GM03348 (cell line): ENCODE results near the gene SPRN.

ENCODE experiments used
- DNase-seq: peaks from one replicate; pipeline ENCODE4 v3.0.0; 2012; ENCODE audit warnings: low spot score

The SPRN gene

DNA sequence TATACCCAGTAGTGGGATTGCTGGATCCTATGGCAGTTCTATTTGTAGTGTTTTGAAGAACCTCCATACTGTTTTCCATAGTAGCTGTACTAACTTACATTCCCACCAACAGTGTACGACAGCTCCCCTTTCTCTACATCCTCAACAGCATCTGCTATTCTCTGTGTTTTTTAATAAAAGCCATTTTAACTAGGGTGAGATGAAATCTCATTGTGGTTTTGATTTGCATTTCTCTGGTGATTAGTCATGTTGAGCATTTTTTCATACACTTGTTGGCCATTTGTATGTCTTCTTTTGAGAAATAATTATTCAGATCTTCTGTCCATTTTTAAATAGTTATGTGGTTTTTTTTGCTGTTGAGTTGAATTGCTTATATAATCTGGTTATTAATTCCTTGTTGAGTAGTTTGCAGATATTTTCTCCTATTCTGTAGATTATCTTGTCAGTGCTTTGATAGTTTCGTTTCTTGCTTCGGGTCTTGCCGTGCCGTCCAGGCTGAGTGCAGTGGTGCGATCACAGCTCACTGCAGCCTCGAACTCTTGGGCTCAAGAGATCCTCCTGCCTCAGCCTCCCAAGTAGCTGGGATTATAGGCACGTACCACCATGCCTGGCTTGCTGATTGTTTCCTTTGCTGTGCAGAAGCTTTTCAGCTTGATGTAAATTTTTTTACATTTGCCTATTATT is 18.4 kb downstream of the SPRN start:
- no peak for DNase-seq

DNA sequence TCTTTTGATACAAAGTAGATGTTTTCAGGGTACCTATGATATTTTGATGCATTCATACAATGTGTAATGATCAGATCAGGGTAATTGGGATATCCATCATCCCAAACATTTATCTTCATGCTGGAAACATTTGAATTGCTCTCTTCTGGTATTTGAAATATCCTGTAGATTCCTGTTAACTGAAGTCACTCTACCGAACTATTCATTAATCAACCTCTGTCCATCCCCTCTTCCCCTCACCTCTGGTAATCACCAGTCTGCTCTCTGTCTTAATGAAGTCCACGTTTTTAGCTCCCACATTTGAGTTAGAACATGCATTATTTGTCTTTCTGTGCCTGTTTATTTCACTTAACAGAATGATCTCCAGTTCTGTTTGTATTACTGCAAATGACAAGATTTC is 19.2 kb downstream of the SPRN start:
- DNase-seq = no peak

DNA sequence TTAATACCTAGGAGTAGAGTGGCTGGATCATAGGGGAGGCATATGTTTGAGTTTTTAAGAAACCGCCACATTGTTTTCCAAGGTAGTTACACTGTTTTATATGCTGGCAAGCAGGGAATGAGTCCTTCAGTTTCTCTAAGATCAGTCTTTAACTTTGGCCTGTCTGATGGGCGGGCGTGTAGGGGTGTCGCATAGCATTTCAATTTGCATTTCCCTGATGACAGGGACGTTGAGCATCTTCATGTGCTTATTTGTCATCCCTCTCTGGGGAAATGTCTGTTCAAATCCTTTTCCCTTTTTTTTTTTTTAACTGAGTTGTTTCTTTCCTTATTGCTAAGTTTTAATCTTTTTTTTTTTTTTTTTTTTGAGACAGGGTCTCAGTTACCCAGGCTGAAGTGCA is 20.6 kb downstream of the SPRN start:
- DNase-seq = no peak

DNA sequence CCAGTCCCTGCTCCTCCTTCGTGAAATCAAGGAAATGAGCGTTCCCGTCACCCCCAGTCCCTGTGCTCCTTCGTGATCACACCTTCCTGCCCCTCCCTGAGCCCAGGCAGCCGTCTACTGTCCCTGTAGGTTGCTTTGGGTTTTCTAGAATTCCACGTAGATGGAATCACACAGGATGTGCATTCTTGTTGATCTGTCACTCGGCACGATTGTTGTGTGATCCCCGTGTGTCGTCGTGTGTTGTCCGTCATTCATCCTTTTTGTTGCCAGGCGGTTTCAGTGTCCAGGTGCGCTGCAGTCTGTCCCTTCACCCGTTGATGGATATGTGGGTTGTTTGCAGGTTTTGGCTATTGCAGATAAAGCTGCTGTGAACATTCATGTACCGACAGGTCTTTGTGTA is 21.1 kb downstream of the SPRN start:
- DNase-seq = no peak

DNA sequence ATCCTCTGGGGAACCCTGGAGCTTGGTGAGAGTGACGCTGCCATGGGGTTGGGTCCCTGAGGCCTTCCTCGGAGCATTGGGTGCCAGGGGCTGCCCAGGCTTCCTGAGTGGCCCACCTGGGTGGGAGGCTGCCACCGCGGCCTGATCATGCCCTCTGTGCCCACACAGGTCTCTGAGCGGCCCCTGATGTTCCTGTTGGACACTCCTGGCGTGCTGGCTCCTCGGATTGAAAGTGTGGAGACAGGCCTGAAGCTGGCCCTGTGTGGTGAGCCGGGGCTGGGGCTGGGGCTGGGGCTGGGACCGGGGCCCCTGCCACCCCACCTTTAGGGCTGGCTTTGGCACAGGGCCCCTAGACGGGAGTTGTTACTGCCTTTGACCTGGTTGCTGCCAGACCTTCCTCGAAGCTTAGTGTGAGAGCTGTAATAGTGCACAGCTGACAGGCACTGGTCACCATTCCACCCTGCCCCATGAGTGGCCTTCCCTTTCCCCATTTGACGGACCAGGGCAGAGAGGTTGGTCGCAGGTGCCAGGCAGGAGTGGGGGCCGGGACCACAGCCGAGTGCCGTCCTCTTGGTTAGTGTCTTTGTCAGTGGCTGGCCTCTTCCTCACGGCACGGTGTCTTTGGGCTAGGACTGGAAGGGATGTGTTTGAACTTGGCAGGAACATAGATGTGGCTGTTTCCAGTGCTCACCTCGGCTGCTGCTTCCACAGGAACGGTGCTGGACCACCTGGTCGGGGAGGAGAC is 22.3 kb downstream of the SPRN start:
- no peak for DNase-seq

DNA sequence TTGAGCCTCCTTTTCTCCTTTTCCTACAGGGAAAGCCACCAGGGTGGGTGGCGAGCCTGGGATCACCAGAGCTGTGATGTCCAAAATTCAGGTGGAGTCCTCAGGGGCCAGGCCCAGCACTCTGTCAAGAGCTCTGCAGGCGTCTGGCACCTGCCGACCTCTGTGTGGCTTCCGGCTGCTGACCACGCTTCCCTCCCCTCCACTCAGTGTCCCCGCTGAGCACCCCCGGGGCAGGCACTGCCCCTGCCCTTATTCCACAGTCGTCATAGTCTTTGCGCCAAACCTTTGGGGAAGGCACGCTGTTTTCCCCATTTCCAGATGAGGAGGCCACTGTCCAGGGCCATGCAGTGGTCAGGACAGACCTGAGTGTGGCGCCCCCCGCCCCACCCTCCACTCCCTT is 22.9 kb downstream of the SPRN start:
- no peak for DNase-seq

DNA sequence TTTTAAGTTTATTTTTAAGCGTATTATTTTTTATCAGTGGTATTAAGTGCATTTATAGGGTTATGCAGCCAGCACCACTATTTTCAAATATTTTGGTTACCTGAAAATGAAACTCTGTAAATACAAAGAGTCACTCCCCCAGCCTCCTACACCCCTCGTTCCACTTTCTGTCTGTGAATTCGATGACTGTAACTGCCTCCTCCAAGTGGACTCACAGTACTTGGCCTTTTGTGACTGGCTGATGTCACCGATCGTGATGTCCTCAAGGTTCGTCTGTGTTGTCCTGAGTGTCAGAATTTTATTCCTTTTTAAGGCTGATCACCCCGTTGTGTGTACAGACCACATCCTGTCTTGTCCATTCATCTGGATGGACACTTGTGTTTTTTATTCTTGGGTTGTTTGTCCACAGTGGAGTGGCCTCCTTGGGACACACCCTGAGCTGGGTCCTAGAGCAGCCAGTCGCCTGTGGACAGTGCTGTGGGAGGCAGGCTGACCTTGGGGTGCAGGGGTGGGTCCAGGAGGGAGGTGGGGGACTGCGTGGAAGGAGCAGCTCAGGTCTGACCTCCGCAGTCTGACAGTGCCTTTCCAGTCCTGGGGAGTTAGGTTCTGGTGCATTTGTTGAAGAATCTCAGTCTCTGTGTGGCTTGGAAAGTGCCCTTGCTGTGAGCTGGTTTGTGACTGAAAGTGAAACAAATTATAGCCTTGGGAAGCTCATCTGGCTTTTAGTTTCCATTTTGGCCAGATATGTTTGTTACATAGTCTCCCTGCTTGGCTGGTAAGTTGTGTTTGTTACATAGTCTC is 23.6 kb downstream of the SPRN start:
- no peak for DNase-seq

DNA sequence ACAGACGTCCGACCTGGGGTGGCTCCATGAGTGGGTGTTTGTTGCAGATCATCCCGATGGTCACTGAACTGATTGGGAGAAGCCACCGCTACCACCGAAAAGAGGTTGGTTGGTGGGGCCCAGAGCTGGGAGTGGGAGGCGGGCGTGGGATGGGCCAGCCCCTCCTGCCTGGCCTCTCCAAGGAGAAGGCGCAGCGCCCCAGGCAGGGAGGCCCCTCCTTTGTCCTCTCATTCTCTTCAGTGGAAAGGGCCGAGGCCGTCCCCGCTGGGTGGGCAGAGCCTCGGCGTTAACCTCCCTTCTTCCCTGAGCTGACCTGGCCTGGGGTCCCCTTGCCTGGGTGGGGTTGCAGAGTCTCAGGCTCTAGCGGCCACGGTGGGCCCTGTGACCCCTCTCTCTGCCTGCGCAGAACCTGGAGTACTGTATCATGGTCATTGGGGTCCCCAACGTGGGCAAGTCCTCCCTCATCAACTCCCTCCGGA is 25.3 kb downstream of the SPRN start:
- no peak for DNase-seq

DNA sequence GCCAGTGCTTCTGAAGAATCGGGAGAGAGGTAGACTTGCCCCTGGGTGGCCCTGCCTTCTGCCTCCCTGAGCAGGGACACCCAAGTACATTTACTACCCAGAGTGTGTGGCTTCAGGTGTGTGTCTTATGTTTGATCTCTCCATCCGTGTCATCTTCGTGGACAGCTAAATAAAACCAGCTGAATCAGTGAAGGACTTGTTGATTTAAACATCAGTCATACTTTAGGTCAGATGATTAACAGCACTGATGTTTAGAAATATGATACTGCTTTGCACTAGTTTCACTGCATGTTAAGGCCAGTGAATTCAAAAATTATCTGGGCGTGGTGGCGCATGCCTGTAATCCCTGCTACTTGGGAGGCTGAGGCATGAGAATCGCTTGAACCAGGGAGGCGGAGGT is 26.5 kb downstream of the SPRN start:
- DNase-seq = no peak

DNA sequence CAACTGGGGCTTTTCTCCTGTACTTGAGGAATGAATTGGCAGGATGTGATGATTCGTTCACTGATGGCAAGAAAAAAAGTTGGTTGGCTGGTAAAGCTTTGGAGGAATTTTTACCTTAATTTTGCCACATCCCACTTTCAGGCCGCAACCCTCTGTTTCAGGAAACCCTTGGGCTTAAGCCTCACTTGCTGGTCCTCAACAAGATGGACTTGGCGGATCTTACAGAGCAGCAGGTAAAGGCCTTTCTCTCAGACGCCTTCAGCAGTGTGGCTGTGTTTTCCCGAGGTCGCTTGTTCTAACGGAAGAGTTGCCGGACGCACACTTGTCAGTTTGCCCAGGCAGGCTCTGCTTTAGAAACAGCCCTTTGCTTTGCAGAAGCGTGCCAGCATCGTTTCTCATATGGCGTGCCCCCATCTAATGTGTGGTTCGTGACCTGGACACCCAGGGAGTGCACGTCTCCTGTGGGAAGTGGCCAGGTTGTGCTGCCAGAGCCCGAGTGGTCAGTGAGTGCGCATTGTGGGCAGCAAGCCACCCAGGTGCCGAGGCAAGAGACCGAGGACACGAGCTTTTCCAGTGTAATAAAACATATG is 28.3 kb downstream of the SPRN start:
- no peak for DNase-seq

DNA sequence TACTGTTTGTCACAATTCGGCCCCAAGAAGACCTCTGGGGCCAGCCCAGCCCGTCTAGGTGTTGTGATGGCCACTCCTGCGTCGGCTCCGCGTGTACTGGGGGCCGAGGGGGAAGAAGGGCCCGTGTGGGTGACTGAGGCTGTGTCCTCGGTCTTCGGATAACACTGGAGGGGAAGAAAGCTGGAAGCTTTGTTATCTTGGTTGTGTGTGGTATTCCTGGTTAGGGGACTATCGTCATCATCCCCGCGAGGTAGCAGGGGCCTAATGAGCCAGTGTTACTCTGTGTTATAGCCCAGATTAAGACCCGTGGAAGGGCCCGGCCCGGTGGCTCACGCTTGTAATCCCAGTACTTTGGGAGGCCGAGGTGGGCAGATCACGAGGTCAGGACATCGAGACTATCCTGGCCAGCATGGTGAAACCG is 29.6 kb downstream of the SPRN start:
- DNase-seq = no peak

DNA sequence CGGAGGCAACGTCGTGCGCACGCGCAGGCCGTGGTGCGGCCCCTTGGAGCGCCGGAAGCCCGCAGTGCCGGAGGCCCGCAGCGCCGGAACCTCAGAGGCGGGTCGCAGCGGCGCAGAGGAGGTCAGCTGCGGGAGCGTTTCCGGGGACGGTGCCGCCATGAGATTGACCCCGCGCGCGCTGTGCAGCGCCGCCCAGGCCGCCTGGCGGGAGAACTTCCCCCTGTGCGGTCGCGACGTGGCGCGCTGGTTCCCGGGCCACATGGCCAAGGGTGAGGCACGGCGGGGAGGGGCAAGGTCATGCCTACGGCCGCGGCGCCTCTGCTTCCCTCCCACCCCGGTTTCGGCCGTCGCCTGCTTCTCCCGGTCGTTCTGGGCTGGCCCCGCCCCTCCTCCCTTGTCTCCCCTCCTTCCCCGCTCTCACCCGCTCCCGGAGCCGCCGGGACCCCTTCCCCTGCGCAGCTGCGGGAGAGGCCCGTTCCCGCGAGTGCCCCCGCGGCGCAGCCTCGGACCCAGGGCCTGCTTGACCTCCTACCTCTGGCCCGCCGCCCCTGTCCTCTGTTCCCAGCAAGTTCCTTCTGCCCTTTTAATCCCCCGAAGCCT is 30.3 kb downstream of the SPRN start, which contains the start of gene MTG1:
TSS of gene MTG1 (plus strand) at position 94 of the 600 bp plus-strand sequence. CDS start at position 158, 64 bp downstream.
- DNase-seq = peak; percentile 100

DNA sequence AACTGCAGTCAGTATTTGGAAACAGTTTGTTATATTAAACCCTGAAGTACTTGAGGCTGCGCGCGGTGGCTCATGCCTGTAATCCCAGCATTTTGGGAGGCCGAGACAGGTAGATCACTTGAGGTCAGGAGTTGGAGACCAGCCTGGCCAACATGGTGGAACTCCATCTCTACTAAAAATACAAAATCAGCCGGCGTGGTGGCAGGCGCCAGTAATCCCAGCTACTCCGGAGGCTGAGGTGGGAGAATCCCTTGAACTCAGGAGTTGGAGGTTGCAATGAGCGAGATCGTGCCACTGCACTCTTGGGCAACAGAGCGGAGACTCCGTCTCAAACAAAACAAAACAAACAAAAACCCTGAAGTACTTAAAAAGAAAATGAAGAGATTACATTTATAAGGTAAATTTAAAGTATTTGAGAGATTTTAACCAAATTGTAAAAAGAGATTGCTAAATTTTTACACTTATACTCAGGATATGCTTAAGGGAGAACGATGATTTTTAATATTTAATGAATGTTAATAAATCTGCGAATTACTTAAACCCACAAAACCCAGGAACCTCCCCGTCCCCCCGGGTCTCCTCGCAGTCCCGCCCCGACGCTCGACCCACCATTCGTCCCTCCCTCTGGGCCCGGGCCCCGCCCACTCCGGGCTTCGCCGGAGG is 30.9 kb downstream of the SPRN start:
- DNase-seq = no peak

DNA sequence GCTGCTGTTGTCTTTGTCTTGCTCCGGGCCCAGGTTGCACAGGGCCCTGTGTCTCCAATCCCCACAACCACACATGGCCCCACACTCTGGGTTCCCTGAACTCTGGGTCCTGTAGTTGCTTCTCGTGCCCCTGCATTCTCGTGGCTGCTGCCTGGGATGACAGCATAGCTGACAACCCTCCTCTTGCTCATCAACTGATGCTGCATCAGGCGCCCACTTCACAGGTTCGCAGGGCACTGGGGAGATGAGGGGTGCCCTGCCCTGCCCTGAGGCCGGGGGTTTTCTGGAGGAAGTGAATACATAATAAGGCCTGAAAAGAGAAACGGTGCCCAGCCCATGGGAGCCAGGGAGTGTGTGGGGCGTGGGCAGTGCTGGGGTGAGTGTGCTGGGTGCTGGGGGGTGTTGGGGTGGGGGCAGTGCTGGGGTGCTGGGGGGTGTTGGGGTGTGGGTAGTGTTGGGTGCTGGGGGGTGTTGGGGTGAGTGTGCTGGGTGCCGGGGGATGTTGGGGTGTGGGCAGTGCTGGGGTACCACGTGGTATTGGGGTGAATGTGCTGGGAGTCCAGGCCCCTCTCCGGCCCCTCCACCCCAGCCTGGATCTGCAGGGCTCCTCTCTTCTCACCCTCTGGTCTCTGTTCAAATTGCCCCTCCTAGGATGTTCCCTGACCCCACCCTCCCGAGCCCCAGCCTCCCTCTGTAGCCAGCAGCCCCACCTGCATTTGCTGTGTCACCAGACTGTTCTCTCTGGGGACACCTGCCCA is 32.5 kb downstream of the SPRN start:
- no peak for DNase-seq

DNA sequence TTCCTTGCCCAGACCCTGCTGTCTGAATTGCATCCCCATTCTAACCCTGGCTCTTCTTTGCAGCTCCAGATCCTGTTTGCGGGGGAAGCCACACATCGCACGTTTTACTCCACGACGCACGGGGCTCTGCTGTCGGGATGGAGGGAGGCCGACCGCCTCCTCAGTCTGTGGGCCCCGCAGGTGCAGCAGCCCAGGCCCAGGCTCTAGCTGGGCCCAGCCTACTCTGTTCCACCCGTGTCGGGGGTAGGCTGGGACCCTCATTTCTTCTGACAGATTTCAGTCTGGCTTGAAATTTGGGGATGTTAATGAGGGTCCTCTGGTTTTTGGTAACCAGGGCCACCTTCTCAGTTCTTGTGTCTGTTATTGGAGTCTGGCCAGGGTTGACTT is 33.2 kb downstream of the SPRN start:
- DNase-seq = no peak

DNA sequence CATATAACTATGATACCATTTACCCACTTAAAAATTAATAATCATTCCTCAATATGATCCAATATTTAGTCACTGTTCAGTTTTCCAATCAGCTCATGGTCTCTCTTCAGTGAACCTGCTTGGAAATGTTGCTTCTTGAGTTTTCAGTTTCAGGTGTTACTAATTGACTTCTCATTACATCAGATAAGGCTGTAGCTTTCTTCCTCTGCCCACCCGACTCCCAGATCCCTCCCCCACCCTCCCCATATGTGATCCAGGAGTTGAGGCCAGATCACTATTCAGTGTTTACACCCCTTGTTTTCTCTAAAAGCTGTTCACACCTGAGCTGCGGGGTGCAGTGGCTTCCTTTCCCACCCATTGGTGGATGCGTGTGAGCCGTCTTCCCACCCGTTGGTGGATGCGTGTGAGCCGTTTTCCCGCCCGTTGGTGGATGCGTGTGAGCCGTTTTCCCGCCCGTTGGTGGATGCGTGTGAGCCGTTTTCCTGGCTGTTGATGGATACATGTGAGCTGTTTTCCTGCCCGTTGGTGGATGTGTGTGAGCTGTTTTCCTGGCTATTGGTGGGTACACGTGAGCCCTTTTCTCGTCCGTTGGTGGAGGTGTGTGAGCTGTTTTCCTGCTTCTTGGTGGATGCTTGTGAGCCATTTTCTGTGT is 33.7 kb downstream of the SPRN start:
- DNase-seq = no peak

DNA sequence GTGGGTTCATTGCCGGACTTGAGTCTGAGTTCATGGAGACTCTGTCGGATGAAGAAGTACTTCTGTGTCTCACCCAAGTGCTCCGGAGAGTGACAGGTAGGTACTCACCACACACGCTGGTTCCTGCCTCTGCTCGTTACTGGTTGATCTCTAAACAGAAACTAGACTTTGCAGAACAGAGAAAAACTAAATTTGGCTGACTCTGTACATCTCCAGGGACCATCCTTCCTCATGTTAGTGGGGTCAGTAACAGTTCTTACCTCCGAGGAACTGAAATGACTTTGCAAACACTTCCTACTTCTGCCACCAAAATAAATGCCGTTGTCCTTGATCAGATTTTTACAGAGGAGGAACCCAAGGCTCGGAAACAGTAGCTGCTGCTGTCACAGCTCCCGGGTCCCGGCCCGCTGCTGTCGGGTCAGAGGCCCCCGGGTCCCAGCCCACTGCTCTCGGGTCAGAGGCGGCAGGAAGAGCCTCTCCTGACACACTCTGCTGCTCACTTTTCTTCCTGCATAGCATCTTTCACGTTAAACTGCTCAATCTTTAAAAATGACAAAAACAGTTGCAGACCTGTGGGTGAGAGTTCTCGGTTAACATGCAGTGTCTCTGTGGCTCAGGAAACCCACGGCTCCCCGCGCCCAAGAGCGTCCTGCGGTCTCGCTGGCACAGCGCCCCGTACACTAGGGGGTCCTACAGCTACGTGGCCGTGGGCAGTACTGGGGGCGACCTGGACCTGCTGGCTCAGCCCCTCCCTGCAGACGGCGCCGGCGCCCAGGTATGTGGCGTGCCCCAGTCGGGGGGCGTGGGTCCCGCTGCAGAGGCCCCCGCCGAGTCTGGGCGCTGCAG is 35.2 kb downstream of the SPRN start:
- DNase-seq = no peak

DNA sequence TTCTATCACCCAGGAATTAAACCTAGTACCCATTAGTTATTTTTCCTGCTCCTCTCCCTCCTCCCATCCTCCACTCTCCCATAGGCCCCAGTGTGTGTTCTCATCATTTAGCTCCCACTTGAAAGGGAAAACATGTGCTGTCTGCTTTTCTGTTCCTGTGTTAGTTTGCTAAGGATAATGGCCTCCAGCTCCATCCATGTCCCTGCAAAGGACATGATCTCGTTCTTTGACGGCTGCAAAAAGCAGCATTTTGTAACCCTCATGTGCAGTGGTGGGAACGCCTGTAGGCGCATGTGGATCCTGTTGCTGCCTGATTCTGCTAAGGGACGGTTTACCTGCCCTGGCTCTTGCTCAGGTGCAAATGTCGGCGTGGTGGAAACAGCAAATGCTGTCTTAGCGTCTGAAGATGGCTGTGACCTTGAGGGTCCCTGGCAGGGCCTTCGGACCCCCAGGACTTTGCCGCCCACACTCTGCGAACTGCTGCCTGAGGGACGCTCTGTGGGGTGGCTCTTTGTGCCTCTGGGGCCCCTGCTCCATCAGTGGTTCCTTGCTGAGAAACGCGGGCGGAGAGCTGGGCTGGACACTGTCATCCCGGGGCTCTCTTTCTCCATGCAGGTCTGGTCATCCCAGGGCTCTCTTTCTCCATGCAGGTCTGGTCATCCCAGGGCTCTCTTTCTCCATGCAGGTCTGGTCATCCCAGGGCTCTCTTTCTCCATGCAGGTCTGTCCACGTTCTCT is 36.0 kb downstream of the SPRN start:
- DNase-seq = no peak
